CD4-positive, alpha-beta T cell treated with Interleukin-4 for 1 hour (primary cell): ENCODE data around the gene SARM1.
A peak's percentile ranks its signal among the peaks of the same experiment; 100 is the strongest.
"Not testable (repeated sequence)": the region's sequence is repeated elsewhere in the genome, so short reads cannot be mapped to it uniquely, and the experiment has no call there.

Experiments used
- DNase-seq, 2 donors: peaks; one replicate each; pipeline ENCODE4 v3.0.0-alpha.2; 2020 to 2022

Gene SARM1

DNA sequence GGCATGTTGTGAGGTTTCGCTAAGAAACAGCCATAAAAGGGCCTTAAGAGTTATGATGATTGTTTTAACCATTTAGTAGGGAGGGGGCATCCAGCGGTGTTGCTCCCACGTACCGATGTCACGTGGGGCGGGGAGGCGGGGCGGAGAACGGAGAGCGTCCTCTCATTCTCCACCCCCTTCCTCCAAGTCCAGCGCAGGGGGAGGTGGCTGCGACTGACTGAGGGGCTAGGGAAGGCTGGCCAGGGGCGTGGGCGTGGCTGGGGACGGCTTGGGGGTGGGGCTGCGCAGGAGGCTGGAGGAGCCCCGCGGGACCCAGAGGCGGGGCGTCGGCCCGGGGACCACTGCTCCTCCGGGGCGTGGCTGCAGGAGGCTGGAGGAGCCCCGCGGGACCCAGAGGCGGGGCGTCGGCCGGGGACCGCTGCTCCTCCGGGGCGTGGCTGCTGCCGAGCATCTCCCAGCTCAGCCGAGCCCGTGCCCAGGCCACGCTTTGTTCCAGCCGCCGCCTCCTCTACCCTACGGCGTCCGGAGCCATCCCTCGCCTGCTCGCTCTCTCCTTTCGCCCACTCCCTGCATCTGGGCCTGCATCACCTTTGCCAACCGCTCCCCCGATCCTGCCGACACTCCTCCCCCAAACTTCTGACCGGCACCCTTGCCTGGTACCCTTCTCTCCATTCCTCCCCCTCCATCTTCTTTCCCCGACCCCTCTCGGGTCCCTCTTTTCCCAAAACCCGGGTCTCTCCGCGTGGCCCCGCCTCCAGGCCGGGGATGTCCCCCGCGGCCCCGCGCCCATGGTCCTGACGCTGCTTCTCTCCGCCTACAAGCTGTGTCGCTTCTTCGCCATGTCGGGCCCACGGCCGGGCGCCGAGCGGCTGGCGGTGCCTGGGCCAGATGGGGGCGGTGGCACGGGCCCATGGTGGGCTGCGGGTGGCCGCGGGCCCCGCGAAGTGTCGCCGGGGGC lies at the start of gene SARM1:
TSS of gene SARM1 (plus strand) at position 450 of the 958 bp plus-strand sequence. CDS start at position 789, 339 bp downstream.
- peak; percentile 89 to 91 for DNase-seq

GRCh38 chr17:28324267-28324745 lies 47.2 kb upstream of the SARM1 start:
- no peak for DNase-seq

- no peak for DNase-seq
Observed at GRCh38 chr17:28324781-28325180, 46.7 kb upstream of the SARM1 start.

DNA sequence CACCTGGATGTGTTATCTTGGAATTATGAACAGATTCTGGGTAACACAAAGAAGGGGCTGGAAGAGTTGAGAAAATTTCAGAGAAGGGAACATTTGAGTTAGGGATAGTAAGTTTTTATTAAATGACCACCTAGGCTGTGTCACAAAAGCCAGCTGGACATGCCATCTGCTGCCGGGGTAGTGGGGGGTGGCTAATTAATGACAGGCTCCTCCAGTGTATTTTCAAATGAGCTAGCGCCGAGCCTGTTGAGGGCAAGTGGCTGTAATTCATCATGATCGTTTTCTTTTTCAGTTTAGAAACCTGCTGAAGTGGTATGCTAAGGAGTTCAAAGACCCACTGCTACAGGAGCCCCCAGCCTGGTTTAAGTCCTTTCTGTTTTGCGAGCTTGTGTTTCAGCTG lies 46.3 kb upstream of the SARM1 start:
- no peak for DNase-seq

- DNase-seq, result no peak
Observed at GRCh38 chr17:28326114-28326513, 45.4 kb upstream of the SARM1 start.

DNA sequence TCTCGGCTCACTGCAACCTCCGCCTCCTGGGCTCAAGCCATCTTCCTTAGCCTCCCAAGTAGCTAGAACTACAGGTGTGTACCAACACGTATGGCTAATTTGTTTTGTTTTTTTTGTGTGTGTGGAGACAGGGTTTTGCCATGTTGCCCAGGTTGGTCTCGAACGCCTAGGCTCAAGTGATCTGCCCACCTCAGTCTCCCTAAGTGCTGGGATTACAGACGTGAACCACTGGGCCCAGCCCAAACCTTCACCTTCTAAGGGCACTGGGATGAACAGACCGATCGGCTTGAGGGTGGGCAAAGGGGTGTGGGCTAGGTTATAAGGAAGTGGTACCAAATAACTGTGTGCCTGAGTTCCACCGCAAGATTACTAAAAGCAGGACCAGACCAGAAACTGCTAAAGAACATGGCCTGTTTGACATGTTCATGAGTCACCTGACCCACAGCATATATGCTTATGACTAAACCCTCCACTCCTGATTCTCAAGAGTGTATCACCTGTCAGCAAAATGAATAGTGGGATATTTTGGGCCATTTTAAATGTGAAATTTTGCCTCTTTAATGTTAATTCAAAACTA lies 44.4 kb upstream of the SARM1 start:
- no peak for DNase-seq

DNA sequence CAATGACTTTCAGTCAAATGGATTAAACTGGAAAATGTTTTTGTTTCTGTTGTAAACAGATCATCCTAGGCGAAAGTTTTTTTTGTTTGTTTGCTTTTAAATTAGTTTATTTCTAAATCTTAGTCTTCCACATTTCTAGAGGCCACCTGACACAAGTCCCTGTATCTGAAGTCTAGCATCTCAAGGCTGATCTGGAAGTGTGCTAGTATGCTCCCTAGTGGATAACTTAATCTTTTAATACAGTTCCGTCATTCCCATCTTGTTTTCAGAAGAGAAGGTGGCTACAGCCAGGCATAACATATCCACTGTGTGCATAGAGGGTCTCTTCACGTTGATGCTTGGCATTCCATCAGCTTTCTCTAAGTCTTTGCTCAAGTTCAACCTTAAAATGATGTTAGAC lies 43.8 kb upstream of the SARM1 start:
- no peak for DNase-seq

DNA sequence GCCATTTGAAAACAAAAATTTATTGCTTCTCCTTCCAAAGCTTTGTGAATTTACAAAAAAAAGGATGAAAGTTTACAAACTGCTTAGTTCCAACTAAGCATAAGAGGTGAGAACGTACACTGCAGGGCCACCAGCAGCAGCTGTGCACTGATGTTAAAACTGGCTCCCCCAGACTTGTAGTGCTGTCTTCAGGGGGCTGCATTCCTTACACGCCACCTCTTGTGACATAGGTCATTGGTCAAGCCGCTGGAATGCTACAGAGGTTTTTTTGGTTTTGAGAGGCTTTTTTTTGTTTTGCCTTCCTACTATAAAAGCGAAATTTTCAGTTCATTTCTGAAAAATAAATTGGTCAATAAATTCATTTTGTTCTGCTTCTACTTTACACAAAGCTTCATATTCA lies 43.2 kb upstream of the SARM1 start:
- DNase-seq, result no peak

DNA sequence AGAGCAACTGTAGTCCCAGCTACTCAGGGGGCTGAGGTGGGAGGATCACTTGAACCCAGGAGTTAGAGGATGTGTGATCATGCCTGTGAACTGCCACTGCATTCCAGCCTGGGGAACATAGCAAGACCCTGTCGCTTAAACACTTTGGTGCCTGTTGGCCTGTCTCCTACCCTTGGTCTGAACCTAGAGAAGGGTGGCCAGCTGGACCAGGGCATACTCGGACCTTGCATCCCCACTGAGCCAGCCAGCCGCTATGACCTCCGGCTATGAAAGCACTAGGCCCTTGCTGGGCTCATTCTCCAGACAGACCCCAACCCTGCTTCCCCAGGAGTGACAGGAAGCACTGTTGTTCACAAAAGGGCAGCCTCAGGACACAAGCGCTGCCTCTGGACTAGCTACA lies 40.8 kb upstream of the SARM1 start:
- DNase-seq, result no peak

- no peak for DNase-seq
Observed at GRCh38 chr17:28331891-28332420, 39.5 kb upstream of the SARM1 start.

DNA sequence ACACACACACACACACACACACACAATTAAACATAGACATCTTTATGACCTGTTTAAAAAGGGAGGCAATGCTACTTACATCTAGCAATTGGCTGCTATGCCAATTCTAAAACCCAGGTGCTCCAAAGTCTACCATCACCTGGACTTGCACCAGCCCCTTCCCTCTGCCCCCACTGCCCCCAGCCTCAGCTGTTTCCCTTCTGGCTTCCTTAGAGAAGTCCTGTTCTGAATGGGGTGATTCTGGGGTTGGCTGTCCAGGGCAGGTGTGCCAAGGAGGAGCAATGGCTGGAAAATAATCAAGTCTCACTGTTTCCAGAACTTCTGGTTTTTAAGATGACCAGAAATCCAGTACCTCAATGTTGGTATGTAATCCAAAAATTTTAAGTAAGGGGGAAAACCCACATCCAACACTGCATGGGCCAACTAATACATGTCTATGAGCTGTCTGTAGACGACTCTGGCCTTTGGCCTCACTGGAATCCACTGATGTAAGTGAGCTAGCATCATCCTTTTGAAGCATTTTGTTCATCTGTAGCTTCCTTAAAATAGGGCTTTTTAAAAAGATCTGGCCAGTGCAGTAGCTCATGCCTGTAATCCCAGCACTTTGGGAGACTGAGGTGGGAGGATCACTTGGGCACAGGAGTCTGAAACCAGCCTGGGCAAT lies 38.3 kb upstream of the SARM1 start:
- DNase-seq, result no peak

DNA sequence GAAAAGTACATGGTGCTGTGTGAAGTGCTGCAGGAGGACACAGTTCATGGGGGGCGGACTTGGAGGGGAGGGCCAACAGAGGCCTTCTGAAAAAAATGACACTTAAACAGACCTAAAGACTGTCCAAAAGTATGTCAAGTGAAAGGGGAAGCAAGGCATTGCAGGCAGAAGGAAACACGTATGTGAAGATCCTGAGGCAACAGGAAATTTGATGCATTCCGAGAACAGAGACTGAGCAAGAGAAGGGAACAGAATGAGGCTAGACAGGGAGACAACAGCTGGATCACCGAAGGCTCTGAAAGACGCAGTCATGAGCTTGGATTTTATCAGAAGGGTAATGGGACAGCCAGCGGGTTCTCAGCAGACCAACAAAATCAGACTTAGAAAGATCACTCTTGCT lies 37.3 kb upstream of the SARM1 start:
- no peak for DNase-seq

DNA sequence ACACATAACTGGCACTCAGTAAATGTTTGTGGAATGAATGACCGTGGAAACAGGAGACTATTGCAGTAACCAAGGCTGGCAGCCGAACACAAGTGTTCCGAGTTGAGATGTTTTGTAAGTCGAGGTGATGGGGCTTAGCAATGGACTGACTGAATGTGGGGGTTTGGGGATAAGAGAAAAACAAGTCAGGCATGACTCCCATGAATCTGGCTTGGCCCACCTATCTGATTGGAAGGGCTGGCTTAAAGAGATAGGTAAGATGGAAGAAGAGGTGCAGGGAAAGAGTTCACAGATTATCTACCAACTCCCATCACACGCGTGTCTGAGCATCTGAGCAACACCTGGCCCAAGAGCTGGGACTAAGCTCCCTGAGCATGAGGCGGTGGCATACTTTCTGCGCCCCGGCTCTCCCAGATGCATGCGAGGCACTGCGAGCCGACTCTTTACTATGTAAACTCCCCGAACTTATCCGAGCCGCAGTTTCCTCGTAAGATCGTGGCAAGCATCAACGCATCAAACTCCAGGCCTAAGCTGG lies 36.8 kb upstream of the SARM1 start:
- no peak for DNase-seq

- DNase-seq, result peak; percentile 99 to 100
Observed at GRCh38 chr17:28335201-28335958, 36.1 kb upstream of the SARM1 start, which contains the start of the genes IFT20 and TNFAIP1. IFT20 (minus strand) TSS chr17:28335472; CDS start chr17:28331985, 3,487 bp downstream. TNFAIP1 (plus strand) TSS chr17:28335761; CDS start chr17:28339522, 3,761 bp downstream.

DNA sequence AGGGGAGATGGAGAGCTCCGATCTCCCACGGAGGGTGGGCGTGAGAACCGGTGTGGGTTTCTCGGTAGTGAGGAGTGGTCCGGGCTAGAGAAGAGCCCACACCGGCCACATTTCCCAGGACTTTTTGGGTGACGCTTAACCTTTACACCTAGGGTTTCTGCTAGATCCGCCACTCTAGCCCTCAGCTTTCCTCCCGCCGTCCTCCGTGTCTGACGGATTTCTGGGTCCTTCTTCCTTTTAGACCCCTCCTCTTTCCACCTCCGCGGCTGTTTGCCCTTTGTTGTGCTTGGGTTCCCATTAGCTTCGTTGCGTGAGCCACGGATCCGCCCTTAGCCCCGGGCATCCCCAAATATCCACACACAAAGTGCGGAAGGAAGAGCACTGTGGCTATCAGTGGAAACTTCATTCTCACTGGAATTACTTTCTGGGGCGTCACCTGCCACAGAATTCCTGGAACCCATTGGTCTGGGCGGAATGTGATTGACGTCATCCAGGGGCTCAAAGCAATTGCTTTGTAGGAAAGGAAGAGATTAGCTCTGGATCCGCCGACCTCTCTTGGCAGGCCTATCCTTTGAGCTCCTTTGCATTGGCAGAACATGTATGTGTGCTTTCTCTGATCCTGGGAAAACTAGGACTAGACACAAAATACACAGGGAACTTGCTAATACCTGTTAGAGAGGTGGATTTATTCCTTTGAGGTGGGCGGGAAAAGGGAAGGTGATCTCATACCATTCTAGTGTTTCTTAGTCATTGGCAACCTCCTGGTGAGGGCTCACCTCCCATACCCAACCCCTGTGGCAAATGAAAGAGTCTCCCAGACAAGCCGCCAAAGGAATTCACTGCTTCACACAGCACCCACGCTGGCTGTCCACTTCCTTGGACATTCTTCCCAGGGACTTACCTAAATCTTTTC lies 35.3 kb upstream of the SARM1 start:
- DNase-seq, result peak; percentile 30 to 41

DNA sequence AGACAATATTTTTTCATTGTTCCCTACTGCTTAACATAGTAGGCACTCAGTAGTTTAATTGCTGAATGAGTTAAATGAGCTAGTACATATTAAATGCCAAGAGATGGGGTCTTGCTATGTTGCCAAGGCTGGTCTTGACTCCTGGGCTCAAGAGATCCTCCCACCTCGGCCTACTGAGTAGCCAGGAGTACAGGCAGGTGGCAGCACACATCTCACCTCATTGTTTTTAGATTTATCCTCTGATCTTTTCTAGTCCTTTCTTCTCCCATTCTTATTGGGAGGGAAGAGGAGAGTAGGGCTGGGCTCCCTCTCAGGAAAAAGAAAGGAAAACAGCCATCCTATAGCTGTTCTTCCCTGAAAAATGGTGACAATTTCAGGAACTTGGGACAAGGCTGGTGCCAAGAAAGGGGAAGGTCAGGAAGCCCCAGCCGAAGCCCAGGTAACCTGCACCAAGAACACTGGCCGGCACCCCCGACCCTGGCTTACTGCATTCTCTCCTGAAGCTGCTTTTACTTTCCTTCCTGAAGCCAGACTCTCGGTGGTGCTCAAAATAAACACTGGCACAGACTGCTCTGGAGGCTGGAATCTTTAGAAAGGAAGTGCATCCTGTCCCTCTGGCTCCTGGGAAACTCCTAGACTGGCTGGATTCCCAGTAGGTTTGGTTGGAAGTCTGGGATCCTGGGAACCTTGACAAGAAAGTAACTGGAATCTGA lies 33.3 kb upstream of the SARM1 start:
- DNase-seq, result no peak

DNA sequence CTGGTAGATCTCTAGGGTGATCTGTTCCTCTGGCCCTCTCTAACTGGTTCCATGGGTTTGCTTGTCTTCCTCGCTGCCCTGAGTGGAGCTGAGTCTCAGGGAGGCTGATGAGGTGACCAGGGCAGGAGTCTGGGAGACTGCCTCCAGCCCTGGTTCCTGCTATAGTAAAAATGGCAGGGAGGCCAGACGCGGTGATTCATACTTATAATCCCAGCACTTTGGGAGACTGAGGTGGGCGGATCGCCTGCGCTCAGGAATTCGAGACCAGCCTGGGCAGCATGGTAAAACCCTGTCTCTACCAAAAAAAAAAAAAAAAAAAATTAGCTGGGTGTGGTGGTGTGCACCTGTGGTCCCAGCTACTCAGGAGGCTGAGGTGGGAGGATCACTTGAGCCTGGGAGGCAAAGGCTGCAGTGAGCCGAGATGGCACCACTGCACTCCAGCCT lies 32.7 kb upstream of the SARM1 start:
- DNase-seq, result not testable (repeated sequence)

GRCh38 chr17:28339431-28339830 lies 32.1 kb upstream of the SARM1 start:
- no peak for DNase-seq

GRCh38 chr17:28340374-28340773 lies 31.1 kb upstream of the SARM1 start:
- DNase-seq, result no peak

DNA sequence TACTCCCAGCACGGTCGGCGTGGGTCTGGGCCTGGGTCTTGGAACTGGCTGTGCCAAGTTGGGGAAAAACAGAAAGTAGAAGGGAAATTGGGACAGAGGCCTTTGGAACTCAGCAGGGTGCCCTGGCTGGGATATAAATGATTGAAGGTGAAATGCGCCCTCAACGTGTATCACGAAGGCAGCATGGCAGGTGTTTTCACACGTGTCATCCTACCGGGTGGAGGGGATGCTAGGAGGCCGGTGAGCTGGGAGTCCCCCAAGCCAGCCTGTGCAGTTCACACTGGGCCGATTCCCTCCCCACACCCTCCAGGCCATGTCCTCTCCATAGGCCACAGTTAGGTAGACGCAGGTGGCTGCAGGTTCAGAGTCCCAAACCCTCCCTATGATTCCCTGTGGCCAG lies 30.0 kb upstream of the SARM1 start:
- no peak for DNase-seq
